PC-3 (cell line): ENCODE results near the gene TRIM40. TPM values are rescaled to one million over a fixed set of nuclear protein-coding genes. Genes with fewer than 3 reads are reported as not detected.

ENCODE experiments used
- ATAC-seq: fragments of 200-7000 bp; cut with Tn5 transposase; 2 replicates; pipeline ENCODE4 v1.9.1; 2020; ENCODE audit warnings: mild to moderate bottlenecking, moderate library complexity
- BruUV-seq: library from RNA; stranded (reverse); fragments of 400-500 nt; replicated peaks from 2 replicates; lab custom pipeline; 2021; lab: Mats Ljungman, UMichigan
- CTCF ChIA-PET: fragments of 300-600 bp; sonication (Branson Sonifier 250); formaldehyde crosslinking; loops from one replicate; lab custom pipeline; 2022; ENCODE audit warnings: antibody characterized with exemption; lab: Charles Lee
- POLR2A ChIA-PET: fragments of 300-600 bp; sonication (Branson Sonifier 250); formaldehyde crosslinking; loops from one replicate; lab custom pipeline; 2022; ENCODE audit warnings: antibody characterized with exemption; ENCODE audit not compliant: unreplicated experiment; lab: Charles Lee
- DNase-seq: peaks from one replicate; pipeline ENCODE4 v3.0.0-alpha.2; 2015
- H2AFZ ChIP-seq: fragments of 300-600 bp; sonication (generic); 2 replicates; pipeline ENCODE4 v1.6.0; 2016; ENCODE audit warnings: antibody characterized with exemption, low read length
- H3F3A ChIP-seq: fragments of 300-600 bp; sonication (generic); one replicate; pipeline ENCODE4 v1.6.0; 2017; ENCODE audit warnings: antibody characterized with exemption, low read length, control low read depth, mild to moderate bottlenecking; ENCODE audit not compliant: unreplicated experiment
- H3K27ac ChIP-seq: fragments of 300-600 bp; sonication (generic); 2 replicates; pipeline ENCODE4 v1.5.1; 2016; ENCODE audit warnings: mild to moderate bottlenecking, low read length
- H3K27me3 ChIP-seq: fragments of 300-600 bp; sonication (generic); 2 replicates; pipeline ENCODE4 v1.6.1; 2016; ENCODE audit warnings: low read length, mixed read lengths
- H3K36me3 ChIP-seq: fragments of 300-600 bp; sonication (generic); 2 replicates; pipeline ENCODE4 v1.6.1; 2016; ENCODE audit warnings: low read depth, mixed run types, low read length, mixed read lengths
- H3K4me1 ChIP-seq: fragments of 300-600 bp; sonication (generic); 2 replicates; pipeline ENCODE4 v1.5.1; 2016; ENCODE audit warnings: low read length; ENCODE audit not compliant: insufficient read depth
- H3K4me2 ChIP-seq: fragments of 300-600 bp; sonication (generic); 2 replicates; pipeline ENCODE4 v1.6.0; 2016; ENCODE audit warnings: low read length
- H3K4me3 ChIP-seq: fragments of 300-600 bp; sonication (generic); 2 replicates; pipeline ENCODE4 v1.5.1; 2016; ENCODE audit warnings: mild to moderate bottlenecking, low read length, mixed read lengths
- H3K79me2 ChIP-seq: fragments of 300-600 bp; sonication (generic); 2 replicates; pipeline ENCODE4 v1.6.1; 2017; ENCODE audit warnings: low read length, mixed read lengths
- H3K9ac ChIP-seq: fragments of 300-600 bp; sonication (generic); 2 replicates; pipeline ENCODE4 v1.6.0; 2016; ENCODE audit warnings: mild to moderate bottlenecking, low read length
- H3K9me2 ChIP-seq: fragments of 300-600 bp; sonication (generic); replicated peaks from 2 replicates; pipeline ENCODE4 v1.6.1; 2016; ENCODE audit warnings: mixed run types, low read length, mixed read lengths
- H3K9me3 ChIP-seq: fragments of 300-600 bp; sonication (generic); 2 replicates; pipeline ENCODE4 v1.6.1; 2016; ENCODE audit warnings: low read length, mixed read lengths
- H4K20me1 ChIP-seq: fragments of 300-600 bp; sonication (generic); 2 replicates; pipeline ENCODE4 v1.6.1; 2016; ENCODE audit warnings: low read length, mixed read lengths
- EZH2 ChIP-seq: fragments of 300-600 bp; sonication (generic); IDR thresholded peaks from one replicate; pipeline ENCODE4 v1.6.1; 2017; ENCODE audit warnings: antibody characterized with exemption, mild to moderate bottlenecking, low read length; ENCODE audit not compliant: unreplicated experiment
- EZH2phosphoT487 ChIP-seq: fragments of 300-600 bp; sonication (generic); IDR thresholded peaks from 2 replicates; pipeline ENCODE4 v1.6.1; 2018; ENCODE audit warnings: mild to moderate bottlenecking, antibody characterized with exemption, low read length, borderline replicate concordance
- intact Hi-C: fragments of 100-400 bp; cut with micrococcal nuclease; formaldehyde crosslinking; loops from 2 replicates; pipeline ENCODE4 v1.9.0; 2023
- total RNA-seq: library from RNA; depleted of rRNA; stranded (reverse); fragments of >200 nt; gene quantifications from 2 replicates; pipeline ENCODE4 v1.2.3, GENCODE V29; 2014
- TF ChIP-seq, protein P1 (sequence below): fragments of 300-600 bp; sonication (generic); conservative IDR thresholded peaks from 2 replicates; pipeline ENCODE4 v1.5.1; 2017; ENCODE audit warnings: antibody characterized with exemption, low read depth, mild to moderate bottlenecking, low read length

The TRIM40 gene
- total RNA-seq, 1 experiment from 2014 or later: not detected

DNA sequence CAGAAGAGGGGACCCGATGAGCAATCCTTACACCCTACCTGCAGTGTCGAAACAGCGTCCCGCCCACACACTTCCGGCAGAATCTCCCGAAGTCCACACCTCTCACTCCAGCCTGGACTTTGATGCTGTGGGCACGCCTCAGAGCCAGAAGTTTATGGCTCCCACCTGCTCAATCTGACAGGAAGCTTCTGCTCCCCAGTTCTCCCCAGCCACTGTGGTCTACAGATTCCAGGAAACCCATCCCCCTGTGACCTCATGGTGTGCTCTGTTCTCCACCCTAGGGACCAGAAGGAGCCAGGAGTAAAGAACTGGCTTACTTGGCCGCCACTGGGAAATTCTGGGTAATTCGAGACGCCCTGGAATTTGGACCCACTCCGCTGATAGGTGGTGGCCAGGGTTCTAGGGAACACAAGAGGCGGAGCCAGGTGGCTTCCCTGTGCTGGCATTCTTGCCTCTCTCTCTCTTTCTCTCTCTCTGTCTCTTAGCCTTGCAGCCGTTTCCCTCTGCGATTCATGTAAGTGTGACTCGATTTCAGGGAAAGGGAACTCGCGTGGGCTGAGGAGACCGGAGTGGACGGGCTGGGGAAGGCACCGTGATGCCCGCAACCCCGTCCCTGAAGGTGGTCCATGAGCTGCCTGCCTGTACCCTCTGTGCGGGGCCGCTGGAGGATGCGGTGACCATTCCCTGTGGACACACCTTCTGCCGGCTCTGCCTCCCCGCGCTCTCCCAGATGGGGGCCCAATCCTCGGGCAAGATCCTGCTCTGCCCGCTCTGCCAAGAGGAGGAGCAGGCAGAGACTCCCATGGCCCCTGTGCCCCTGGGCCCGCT lies 27.4 kb downstream of the TRIM40 start, which contains the start of gene TRIM15:
Gene TRIM15 (plus strand): TSS at position 457 of the 828 bp plus-strand sequence. CDS start 139 bp downstream, at position 596.
- Histone ChIP-seq H4K20me1 (no peaks in the 10 kb centered on the region), H3K9ac (no peak within 1 kb of the TSS), H3K4me3 (no peak within 1 kb of the TSS), H3K9me2 (no peaks in the 10 kb centered on the region), H3K27ac (no peak within 1 kb of the TSS), H3K79me2 (no peaks in the 10 kb centered on the region), H3K4me2 (no peak within 1 kb of the TSS), H3K36me3 (no peaks in the 10 kb centered on the region), H3K27me3 (no peaks in the 10 kb centered on the region; the same call in 1 of the 2 replicates), H3K4me1 (no peaks in the 10 kb centered on the region), H3K9me3 (no peaks in the 10 kb centered on the region), H2AFZ (no peak within 1 kb of the TSS), H3F3A (no peaks in the 10 kb centered on the region)
- DNase-seq (no peak), ATAC-seq (no peak)
- intact Hi-C loops: no loop called here
- no TSS peak for BruUV-seq
- POLR2A ChIA-PET: no interaction called here
- CTCF ChIA-PET: no interaction called here
- TF ChIP-seq, protein P1, sequence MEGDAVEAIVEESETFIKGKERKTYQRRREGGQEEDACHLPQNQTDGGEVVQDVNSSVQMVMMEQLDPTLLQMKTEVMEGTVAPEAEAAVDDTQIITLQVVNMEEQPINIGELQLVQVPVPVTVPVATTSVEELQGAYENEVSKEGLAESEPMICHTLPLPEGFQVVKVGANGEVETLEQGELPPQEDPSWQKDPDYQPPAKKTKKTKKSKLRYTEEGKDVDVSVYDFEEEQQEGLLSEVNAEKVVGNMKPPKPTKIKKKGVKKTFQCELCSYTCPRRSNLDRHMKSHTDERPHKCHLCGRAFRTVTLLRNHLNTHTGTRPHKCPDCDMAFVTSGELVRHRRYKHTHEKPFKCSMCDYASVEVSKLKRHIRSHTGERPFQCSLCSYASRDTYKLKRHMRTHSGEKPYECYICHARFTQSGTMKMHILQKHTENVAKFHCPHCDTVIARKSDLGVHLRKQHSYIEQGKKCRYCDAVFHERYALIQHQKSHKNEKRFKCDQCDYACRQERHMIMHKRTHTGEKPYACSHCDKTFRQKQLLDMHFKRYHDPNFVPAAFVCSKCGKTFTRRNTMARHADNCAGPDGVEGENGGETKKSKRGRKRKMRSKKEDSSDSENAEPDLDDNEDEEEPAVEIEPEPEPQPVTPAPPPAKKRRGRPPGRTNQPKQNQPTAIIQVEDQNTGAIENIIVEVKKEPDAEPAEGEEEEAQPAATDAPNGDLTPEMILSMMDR: no peak

DNA sequence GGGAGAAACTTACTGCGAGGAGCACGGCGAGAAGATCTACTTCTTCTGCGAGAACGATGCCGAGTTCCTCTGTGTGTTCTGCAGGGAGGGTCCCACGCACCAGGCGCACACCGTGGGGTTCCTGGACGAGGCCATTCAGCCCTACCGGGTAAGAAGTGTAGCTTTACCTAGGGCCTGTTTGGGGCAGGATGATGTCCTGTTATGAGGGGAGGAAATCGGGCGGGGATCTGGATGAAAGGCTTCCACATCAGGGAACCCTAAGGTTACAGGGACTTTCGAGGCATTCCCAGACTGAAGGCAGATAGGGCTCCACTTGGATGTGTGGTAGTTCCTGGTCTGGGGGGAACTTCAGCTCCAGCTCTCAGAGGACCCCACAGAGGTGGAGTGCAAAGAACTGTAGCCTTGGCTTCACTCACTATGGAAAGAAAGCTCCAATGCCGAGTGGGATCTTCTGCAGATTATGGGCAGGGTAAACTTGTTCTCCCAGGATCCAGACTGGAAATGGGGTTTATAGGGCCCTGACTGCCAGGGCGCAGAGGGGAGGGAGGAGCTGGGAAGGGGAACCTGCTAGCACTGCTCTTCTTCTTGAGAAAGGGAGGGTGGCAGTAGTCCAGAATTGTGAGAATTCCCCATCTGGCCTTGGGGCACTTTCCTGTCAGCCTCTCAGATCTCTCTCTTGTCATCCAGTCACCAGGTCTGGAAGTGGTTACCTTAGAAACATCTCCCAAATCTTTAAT lies 28.1 kb downstream of the TRIM40 start:
- Histone ChIP-seq H4K20me1 (no peaks in the 10 kb centered on the region), H3K27me3 (no peaks in the 10 kb centered on the region; the same call in 1 of the 2 replicates), H3K79me2 (no peaks in the 10 kb centered on the region), H3K9me3 (no peaks in the 10 kb centered on the region), H3K4me2 (no peak overlapping the region), H3F3A (no peaks in the 10 kb centered on the region), H3K36me3 (no peaks in the 10 kb centered on the region), H3K4me3 (no peak overlapping the region), H3K27ac (no peak overlapping the region), H2AFZ (no peak overlapping the region), H3K4me1 (no peaks in the 10 kb centered on the region), H3K9ac (no peak overlapping the region), H3K9me2 (no peaks in the 10 kb centered on the region)
- ATAC-seq: no peak
- no TSS peak for BruUV-seq
- ChIA-PET POLR2A (no interaction called here), CTCF (no interaction called here)
- intact Hi-C loops: no loop called here
- DNase-seq: no peak
- TF ChIP-seq EZH2phosphoT487 (no peak), EZH2 (no peak)
- TF ChIP-seq, protein P1: no peak
